Liver (tissue), 3 donors: ENCODE data around the gene DDX42.

Source experiments
- CTCF ChIP-seq: fragments of 150-350 bp; IDR thresholded peaks from 2 replicates; pipeline ENCODE4 v1.5.1; 2017; ENCODE audit warnings: improper control_type of control experiment, low read depth, low read length; ENCODE audit not compliant: missing input control
- FOXA1 ChIP-seq: IDR thresholded peaks from 2 replicates; pipeline ENCODE4 v1.6.1; 2016; ENCODE audit warnings: antibody characterized with exemption
- NR2F2 ChIP-seq: IDR thresholded peaks from 2 replicates; pipeline ENCODE4 v1.6.1; 2016; ENCODE audit warnings: antibody characterized with exemption
- RAD21 ChIP-seq, 2 donors: IDR thresholded peaks; 2 replicates each; pipeline ENCODE4 v1.6.1; 2016; ENCODE audit warnings: antibody characterized with exemption in 2 of 2, mild to moderate bottlenecking in 2 of 2
- REST ChIP-seq: IDR thresholded peaks from 2 replicates; pipeline ENCODE4 v1.6.1; 2016; ENCODE audit warnings: antibody characterized with exemption, mild to moderate bottlenecking
- SP1 ChIP-seq: IDR thresholded peaks from 2 replicates; pipeline ENCODE4 v1.6.1; 2018; ENCODE audit warnings: antibody characterized with exemption, mild to moderate bottlenecking
- YY1 ChIP-seq: IDR thresholded peaks from 2 replicates; pipeline ENCODE4 v1.6.1; 2016; ENCODE audit warnings: antibody characterized with exemption, mild to moderate bottlenecking
- TF ChIP-seq, protein P1 (sequence below): IDR thresholded peaks from 2 replicates; pipeline ENCODE4 v1.6.1; 2016; ENCODE audit warnings: antibody characterized with exemption
- donor health status: healthy.
- donor health status: healthy.

- TF ChIP-seq CTCF = no peak
- no peak for TF ChIP-seq RAD21 (IDR thresholded peaks at IDR 0.05)
- no peak for TF ChIP-seq REST
- no peak for TF ChIP-seq SP1
- TF ChIP-seq YY1 = no peak
- TF ChIP-seq, protein P1, sequence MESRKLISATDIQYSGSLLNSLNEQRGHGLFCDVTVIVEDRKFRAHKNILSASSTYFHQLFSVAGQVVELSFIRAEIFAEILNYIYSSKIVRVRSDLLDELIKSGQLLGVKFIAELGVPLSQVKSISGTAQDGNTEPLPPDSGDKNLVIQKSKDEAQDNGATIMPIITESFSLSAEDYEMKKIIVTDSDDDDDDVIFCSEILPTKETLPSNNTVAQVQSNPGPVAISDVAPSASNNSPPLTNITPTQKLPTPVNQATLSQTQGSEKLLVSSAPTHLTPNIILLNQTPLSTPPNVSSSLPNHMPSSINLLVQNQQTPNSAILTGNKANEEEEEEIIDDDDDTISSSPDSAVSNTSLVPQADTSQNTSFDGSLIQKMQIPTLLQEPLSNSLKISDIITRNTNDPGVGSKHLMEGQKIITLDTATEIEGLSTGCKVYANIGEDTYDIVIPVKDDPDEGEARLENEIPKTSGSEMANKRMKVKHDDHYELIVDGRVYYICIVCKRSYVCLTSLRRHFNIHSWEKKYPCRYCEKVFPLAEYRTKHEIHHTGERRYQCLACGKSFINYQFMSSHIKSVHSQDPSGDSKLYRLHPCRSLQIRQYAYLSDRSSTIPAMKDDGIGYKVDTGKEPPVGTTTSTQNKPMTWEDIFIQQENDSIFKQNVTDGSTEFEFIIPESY = no peak
- TF ChIP-seq FOXA1 = no peak
- no peak for TF ChIP-seq NR2F2
Observed at GRCh38 chr17:63853260-63853659, 79.3 kb downstream of the DDX42 start.
